ENCODE data around the gene S100A5.
A peak's percentile ranks its signal among the peaks of the same experiment; 100 is the strongest.

Gene S100A5

GRCh38 chr1:153515504-153516394 lies 25.0 kb downstream of the S100A5 start:
- Histone ChIP-seq H3K4me1 (ENCODE audit: control insufficient read depth, low read depth, low read length) (peaks cover 2% of the 10 kb centered on the region), H2AK5ac (ENCODE audit: low read length) (no peak overlapping the region), H3K27me3 (ENCODE audit: insufficient read depth, low read length, poor library complexity) (no peaks in the 10 kb centered on the region), H3K36me3 (ENCODE audit: control insufficient read depth, insufficient read depth, low read length) (no peaks in the 10 kb centered on the region), H3K4me2 (ENCODE audit: low read length) (no peak overlapping the region), H4K8ac (ENCODE audit: low read depth, low read length) (no peak overlapping the region), H3K18ac (ENCODE audit: low read length) (no peak overlapping the region), H4K5ac (ENCODE audit: low read length) (no peak overlapping the region), H3K4ac (ENCODE audit: low read depth, low read length) (no peak overlapping the region), H2BK15ac (replicated peaks; ENCODE audit: low read depth) (no peak overlapping the region), H3K79me2 (ENCODE audit: control insufficient read depth, insufficient read depth, low read length) (no peaks in the 10 kb centered on the region), H3K79me1 (ENCODE audit: low read length) (no peaks in the 10 kb centered on the region), H2BK120ac (ENCODE audit: low read depth, low read length) (no peak overlapping the region), H3K56ac (ENCODE audit: low read length) (no peak overlapping the region), H3K23ac (ENCODE audit: low read length) (no peak overlapping the region), H2BK5ac (ENCODE audit: low read length) (no peak overlapping the region), H3K9ac (ENCODE audit: low read length) (no peak overlapping the region), H3K4me3 (ENCODE audit: low read length) (no peak overlapping the region), H3K27ac (ENCODE audit: low read depth, low read length) (no peak overlapping the region)
- DNase-seq: no peak
- no CpG with 5 or more reads among the region's 8 CpGs for WGBS (ENCODE audit: extremely low coverage, insufficient coverage, low lambda C conversion rate)

DNA sequence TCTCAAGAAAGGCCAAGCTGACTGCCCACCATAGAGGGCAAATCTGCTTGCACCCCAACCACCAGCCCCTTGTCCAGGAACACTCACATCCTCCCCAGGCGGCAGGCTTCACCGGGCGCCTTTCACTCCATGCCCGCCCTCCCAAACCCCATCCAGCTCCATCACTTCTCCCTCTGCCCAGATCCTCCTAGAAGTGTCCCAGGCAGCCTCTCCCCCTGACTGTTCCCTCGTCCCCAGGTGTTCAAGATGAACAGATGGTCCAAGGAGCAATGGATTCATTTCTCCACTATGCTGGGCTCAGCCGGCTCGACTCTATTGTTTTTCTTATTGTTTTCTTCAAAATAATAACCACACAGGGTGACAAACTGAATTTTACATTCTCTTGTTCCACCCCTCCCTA lies 27.1 kb downstream of the S100A5 start:
- no peak overlapping the region for H4K5ac ChIP-seq (ENCODE audit: low read length)
- no peak overlapping the region for H3K56ac ChIP-seq (ENCODE audit: low read length)
- H2BK5ac ChIP-seq (ENCODE audit: low read length): no peak overlapping the region
- H3K9ac ChIP-seq (ENCODE audit: low read length): no peak overlapping the region
- no peak overlapping the region for H2BK120ac ChIP-seq (ENCODE audit: low read depth, low read length)
- DNase-seq: no peak
- no peak overlapping the region for H2AK5ac ChIP-seq (ENCODE audit: low read length)
- no peak overlapping the region for H2BK15ac ChIP-seq (replicated peaks; ENCODE audit: low read depth)
- no peak overlapping the region for H3K18ac ChIP-seq (ENCODE audit: low read length)
- H3K4me3 ChIP-seq (ENCODE audit: low read length): no peak overlapping the region
- no peak overlapping the region for H3K4me2 ChIP-seq (ENCODE audit: low read length)
- no peaks in the 10 kb centered on the region for H3K79me2 ChIP-seq (ENCODE audit: control insufficient read depth, insufficient read depth, low read length)
- no peak overlapping the region for H3K27ac ChIP-seq (ENCODE audit: low read depth, low read length)
- H3K4ac ChIP-seq (ENCODE audit: low read depth, low read length): no peak overlapping the region
- no peak overlapping the region for H4K8ac ChIP-seq (ENCODE audit: low read depth, low read length)
- H3K23ac ChIP-seq (ENCODE audit: low read length): no peak overlapping the region
- H3K4me1 ChIP-seq (ENCODE audit: control insufficient read depth, low read depth, low read length): no peaks in the 10 kb centered on the region
- no peaks in the 10 kb centered on the region for H3K79me1 ChIP-seq (ENCODE audit: low read length)
- H3K27me3 ChIP-seq (ENCODE audit: insufficient read depth, low read length, poor library complexity): no peaks in the 10 kb centered on the region
- no CpG with 5 or more reads among the region's 7 CpGs for WGBS (ENCODE audit: extremely low coverage, insufficient coverage, low lambda C conversion rate)
- H3K36me3 ChIP-seq (ENCODE audit: control insufficient read depth, insufficient read depth, low read length): no peaks in the 10 kb centered on the region

DNA sequence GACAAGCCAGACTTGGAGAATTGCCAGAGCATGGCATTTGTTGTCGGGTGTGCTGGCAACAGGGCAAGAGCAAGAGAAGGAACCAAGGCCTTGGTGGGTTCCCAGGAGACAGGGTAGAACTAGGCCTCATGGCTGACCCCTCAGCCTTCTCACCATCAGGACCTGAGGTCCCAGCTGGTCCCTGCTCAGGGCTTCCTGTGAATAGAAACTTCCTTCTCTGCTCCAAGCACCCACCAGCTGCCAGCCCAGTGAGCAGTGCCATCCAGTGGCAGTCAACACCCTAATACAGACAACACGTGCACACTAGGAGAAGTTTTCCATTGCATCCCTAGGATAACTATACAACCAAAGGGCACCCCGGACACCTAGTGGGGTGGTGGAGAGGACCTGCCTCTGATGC lies 27.7 kb downstream of the S100A5 start:
- no peak overlapping the region for H3K4ac ChIP-seq (ENCODE audit: low read depth, low read length)
- H2BK15ac ChIP-seq (replicated peaks; ENCODE audit: low read depth): no peak overlapping the region
- no peak for DNase-seq
- H2AK5ac ChIP-seq (ENCODE audit: low read length): no peak overlapping the region
- no peaks in the 10 kb centered on the region for H3K4me1 ChIP-seq (ENCODE audit: control insufficient read depth, low read depth, low read length)
- whole genome bisulfite sequencing (ENCODE audit: extremely low coverage, insufficient coverage, low lambda C conversion rate): no CpG with 5 or more reads among the region's 3 CpGs
- no peaks in the 10 kb centered on the region for H3K79me1 ChIP-seq (ENCODE audit: low read length)
- H3K79me2 ChIP-seq (ENCODE audit: control insufficient read depth, insufficient read depth, low read length): no peaks in the 10 kb centered on the region
- H3K9ac ChIP-seq (ENCODE audit: low read length): no peak overlapping the region
- no peak overlapping the region for H3K56ac ChIP-seq (ENCODE audit: low read length)
- no peak overlapping the region for H3K18ac ChIP-seq (ENCODE audit: low read length)
- H3K27me3 ChIP-seq (ENCODE audit: insufficient read depth, low read length, poor library complexity): no peaks in the 10 kb centered on the region
- no peak overlapping the region for H2BK120ac ChIP-seq (ENCODE audit: low read depth, low read length)
- no peak overlapping the region for H3K27ac ChIP-seq (ENCODE audit: low read depth, low read length)
- H3K4me3 ChIP-seq (ENCODE audit: low read length): no peak overlapping the region
- no peak overlapping the region for H4K8ac ChIP-seq (ENCODE audit: low read depth, low read length)
- H3K4me2 ChIP-seq (ENCODE audit: low read length): no peak overlapping the region
- H3K23ac ChIP-seq (ENCODE audit: low read length): no peak overlapping the region
- no peak overlapping the region for H2BK5ac ChIP-seq (ENCODE audit: low read length)
- no peak overlapping the region for H4K5ac ChIP-seq (ENCODE audit: low read length)
- H3K36me3 ChIP-seq (ENCODE audit: control insufficient read depth, insufficient read depth, low read length): no peaks in the 10 kb centered on the region

DNA sequence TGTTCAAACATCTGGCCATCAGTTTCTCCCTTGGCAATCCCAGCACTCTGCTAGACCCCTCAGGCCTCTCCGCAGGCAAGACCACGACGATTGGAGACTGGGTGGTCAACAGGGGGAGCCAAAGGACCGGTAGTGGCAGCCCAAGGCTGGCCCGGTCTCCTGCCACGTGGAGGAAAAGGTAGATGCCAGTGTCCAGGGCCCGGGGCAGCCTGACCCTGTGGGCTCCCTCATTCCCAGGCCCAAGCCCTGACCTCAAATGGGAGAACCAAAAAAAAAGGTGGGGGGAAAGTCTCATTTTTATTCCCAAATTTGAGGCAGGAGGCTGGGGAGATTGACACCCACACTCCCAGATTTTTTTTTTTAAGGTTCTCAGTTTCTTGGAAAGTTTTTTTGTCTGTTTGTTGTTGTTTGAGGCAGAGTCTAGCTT lies 29.7 kb downstream of the S100A5 start:
- DNase-seq: peak; percentile 87
- no peak overlapping the region for H4K8ac ChIP-seq (ENCODE audit: low read depth, low read length)
- H3K9ac ChIP-seq (ENCODE audit: low read length): no peak overlapping the region
- no peaks in the 10 kb centered on the region for H3K36me3 ChIP-seq (ENCODE audit: control insufficient read depth, insufficient read depth, low read length)
- WGBS (ENCODE audit: extremely low coverage, insufficient coverage, low lambda C conversion rate): no CpG with 5 or more reads among the region's 7 CpGs
- no peak overlapping the region for H3K23ac ChIP-seq (ENCODE audit: low read length)
- no peak overlapping the region for H4K5ac ChIP-seq (ENCODE audit: low read length)
- H3K4me2 ChIP-seq (ENCODE audit: low read length): no peak overlapping the region
- H3K4me3 ChIP-seq (ENCODE audit: low read length): no peak overlapping the region
- no peaks in the 10 kb centered on the region for H3K27me3 ChIP-seq (ENCODE audit: insufficient read depth, low read length, poor library complexity)
- H3K79me2 ChIP-seq (ENCODE audit: control insufficient read depth, insufficient read depth, low read length): no peaks in the 10 kb centered on the region
- H3K18ac ChIP-seq (ENCODE audit: low read length): no peak overlapping the region
- no peak overlapping the region for H2BK15ac ChIP-seq (replicated peaks; ENCODE audit: low read depth)
- no peaks in the 10 kb centered on the region for H3K79me1 ChIP-seq (ENCODE audit: low read length)
- no peak overlapping the region for H2BK120ac ChIP-seq (ENCODE audit: low read depth, low read length)
- H2BK5ac ChIP-seq (ENCODE audit: low read length): no peak overlapping the region
- H3K27ac ChIP-seq (ENCODE audit: low read depth, low read length): no peak overlapping the region
- H3K4me1 ChIP-seq (ENCODE audit: control insufficient read depth, low read depth, low read length): no peaks in the 10 kb centered on the region
- H2AK5ac ChIP-seq (ENCODE audit: low read length): no peak overlapping the region
- no peak overlapping the region for H3K56ac ChIP-seq (ENCODE audit: low read length)
- H3K4ac ChIP-seq (ENCODE audit: low read depth, low read length): no peak overlapping the region

DNA sequence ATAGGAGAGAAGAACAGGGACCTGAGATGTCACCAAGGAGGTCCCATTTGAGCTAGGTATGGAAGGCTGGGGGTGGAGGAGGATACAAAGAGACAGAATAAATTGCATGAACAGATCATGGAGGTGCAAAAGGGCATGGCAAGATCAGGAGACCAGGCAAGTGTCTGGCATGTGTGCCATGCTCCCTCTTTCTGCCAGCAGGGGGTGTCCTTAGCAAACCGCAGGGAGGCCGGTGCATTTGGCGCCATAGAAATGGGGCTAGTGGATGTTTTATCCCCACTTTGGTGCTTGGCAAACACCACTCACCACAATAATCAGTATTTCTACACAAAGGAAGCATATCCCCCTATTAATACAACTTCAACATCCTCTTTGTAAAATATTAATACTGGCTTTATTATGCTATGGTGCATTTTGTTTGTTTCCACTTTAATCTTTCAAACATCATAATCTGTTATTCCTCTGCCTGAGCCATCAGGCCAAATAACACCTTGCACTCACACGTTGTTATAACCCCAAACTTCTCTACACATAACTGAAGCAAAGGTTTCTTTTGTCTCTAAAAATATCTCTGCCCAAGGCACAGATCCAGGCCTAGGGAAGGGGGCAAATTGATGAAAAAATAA lies 30.9 kb downstream of the S100A5 start:
- Histone ChIP-seq H3K36me3 (ENCODE audit: control insufficient read depth, insufficient read depth, low read length) (no peaks in the 10 kb centered on the region), H3K23ac (ENCODE audit: low read length) (no peak overlapping the region), H2BK5ac (ENCODE audit: low read length) (no peak overlapping the region), H3K18ac (ENCODE audit: low read length) (no peak overlapping the region), H3K9ac (ENCODE audit: low read length) (no peak overlapping the region), H2AK5ac (ENCODE audit: low read length) (no peak overlapping the region), H3K79me2 (ENCODE audit: control insufficient read depth, insufficient read depth, low read length) (no peaks in the 10 kb centered on the region), H3K4me3 (ENCODE audit: low read length) (no peak overlapping the region), H3K4me1 (ENCODE audit: control insufficient read depth, low read depth, low read length) (no peaks in the 10 kb centered on the region), H4K8ac (ENCODE audit: low read depth, low read length) (no peak overlapping the region), H3K27ac (ENCODE audit: low read depth, low read length) (no peak overlapping the region), H2BK120ac (ENCODE audit: low read depth, low read length) (no peak overlapping the region), H4K5ac (ENCODE audit: low read length) (no peak overlapping the region), H3K27me3 (ENCODE audit: insufficient read depth, low read length, poor library complexity) (no peaks in the 10 kb centered on the region), H3K79me1 (ENCODE audit: low read length) (no peaks in the 10 kb centered on the region), H3K4ac (ENCODE audit: low read depth, low read length) (no peak overlapping the region), H2BK15ac (replicated peaks; ENCODE audit: low read depth) (no peak overlapping the region), H3K4me2 (ENCODE audit: low read length) (no peak overlapping the region), H3K56ac (ENCODE audit: low read length) (no peak overlapping the region)
- DNase-seq: no peak
- no CpG with 5 or more reads among the region's 4 CpGs for WGBS (ENCODE audit: extremely low coverage, insufficient coverage, low lambda C conversion rate)
